MM.1S (cell line): ENCODE data around the gene SMIM33.

Source experiments
- EZH2 ChIP-seq: fragments of 300-600 bp; sonication (generic); optimal IDR thresholded peaks from 2 replicates; pipeline ENCODE3; 2017; ENCODE audit warnings: low read depth, mild to moderate bottlenecking, antibody characterized with exemption, low read length, mixed read lengths
- EZH2phosphoT487 ChIP-seq: fragments of 300-600 bp; sonication (generic); IDR thresholded peaks from 2 replicates; pipeline ENCODE4 v1.6.1; 2018; ENCODE audit warnings: antibody characterized with exemption, low read length
- TF ChIP-seq, protein P1 (sequence below): fragments of 300-600 bp; sonication (generic); IDR thresholded peaks from 2 replicates; pipeline ENCODE4 v1.5.1; 2016; ENCODE audit warnings: antibody characterized with exemption, low read length, mixed read lengths

- TF ChIP-seq, protein P1, sequence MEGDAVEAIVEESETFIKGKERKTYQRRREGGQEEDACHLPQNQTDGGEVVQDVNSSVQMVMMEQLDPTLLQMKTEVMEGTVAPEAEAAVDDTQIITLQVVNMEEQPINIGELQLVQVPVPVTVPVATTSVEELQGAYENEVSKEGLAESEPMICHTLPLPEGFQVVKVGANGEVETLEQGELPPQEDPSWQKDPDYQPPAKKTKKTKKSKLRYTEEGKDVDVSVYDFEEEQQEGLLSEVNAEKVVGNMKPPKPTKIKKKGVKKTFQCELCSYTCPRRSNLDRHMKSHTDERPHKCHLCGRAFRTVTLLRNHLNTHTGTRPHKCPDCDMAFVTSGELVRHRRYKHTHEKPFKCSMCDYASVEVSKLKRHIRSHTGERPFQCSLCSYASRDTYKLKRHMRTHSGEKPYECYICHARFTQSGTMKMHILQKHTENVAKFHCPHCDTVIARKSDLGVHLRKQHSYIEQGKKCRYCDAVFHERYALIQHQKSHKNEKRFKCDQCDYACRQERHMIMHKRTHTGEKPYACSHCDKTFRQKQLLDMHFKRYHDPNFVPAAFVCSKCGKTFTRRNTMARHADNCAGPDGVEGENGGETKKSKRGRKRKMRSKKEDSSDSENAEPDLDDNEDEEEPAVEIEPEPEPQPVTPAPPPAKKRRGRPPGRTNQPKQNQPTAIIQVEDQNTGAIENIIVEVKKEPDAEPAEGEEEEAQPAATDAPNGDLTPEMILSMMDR = no peak
- no peak for TF ChIP-seq EZH2
- no peak for TF ChIP-seq EZH2phosphoT487
Observed at GRCh38 chr5:139426203-139426885, 44.5 kb upstream of the SMIM33 start.
